ENCODE data around the gene HES3. TPM values are rescaled to one million over a fixed set of nuclear protein-coding genes. Genes with fewer than 3 reads are reported as not detected.

Gene HES3
- total RNA-seq, 1 donor from 2014 or later, result not detected

DNA sequence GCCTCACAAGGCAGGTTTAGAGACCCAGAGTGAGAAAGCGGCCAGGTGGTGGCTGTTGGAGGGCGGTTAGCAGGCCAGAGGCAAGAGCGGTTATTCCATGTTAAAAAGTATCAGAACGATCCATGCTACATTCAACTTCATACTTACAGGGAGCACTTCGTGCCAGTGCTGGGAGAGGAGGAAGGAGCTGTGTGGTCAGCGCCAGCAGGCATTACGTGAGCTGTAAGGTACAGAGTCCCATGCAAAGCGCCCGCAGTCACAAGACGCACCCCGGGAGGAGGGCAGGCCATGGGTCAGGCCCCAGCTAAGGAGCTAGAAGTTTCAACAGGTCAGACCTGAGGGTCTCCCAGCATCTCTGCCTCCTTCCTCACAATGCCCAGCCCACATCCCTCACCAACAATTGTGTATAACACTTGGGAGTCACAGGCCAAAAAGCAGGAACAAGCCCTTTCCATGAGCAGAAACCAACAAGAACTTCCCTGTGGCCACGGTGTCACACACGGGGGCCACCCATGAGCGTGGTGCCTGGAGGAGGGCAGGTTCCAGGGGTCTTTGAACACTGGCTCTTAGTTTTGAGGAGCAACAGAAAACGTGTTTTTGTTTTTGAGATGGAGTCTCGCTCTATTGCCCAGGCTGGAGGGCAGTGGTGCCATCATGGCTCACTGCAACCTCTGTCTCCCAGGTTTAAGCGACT lies 38.7 kb downstream of the HES3 start:
- TF ChIP-seq, protein P1, sequence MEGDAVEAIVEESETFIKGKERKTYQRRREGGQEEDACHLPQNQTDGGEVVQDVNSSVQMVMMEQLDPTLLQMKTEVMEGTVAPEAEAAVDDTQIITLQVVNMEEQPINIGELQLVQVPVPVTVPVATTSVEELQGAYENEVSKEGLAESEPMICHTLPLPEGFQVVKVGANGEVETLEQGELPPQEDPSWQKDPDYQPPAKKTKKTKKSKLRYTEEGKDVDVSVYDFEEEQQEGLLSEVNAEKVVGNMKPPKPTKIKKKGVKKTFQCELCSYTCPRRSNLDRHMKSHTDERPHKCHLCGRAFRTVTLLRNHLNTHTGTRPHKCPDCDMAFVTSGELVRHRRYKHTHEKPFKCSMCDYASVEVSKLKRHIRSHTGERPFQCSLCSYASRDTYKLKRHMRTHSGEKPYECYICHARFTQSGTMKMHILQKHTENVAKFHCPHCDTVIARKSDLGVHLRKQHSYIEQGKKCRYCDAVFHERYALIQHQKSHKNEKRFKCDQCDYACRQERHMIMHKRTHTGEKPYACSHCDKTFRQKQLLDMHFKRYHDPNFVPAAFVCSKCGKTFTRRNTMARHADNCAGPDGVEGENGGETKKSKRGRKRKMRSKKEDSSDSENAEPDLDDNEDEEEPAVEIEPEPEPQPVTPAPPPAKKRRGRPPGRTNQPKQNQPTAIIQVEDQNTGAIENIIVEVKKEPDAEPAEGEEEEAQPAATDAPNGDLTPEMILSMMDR (IDR thresholded peaks at IDR 0.05; ENCODE audit: insufficient read depth, low read length, severe bottlenecking), result no peak
- no peak for FAIRE-seq

DNA sequence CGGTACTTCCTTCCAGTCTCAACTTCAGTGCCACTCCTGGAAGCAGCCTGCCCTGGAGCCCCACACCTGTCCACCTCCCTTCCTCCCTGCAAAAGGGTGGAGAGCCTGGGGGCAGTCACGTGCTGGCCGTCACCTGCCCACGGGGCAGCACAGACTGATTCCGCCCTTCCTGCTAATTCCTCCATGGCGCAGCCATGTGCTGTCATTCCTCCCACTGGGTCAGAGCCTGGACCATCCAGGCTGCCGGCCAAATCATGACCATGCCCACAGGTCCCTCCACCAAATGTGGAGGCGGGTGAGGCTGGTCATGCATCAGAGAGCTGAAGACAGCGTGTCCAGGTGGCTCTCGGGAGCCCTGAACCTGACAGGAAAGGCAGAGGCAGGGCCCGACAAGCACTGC lies 41.4 kb downstream of the HES3 start:
- FAIRE-seq, result no peak

More for the DNA sequence above, 38.7 kb downstream of the HES3 start:
- DNase-seq (ENCODE audit: low read depth), result no peak
- H3K27me3 ChIP-seq (ENCODE audit: control insufficient read depth, insufficient read depth, low read length), result no peaks in the 10 kb centered on the region
- no peak overlapping the region for H3K4me3 ChIP-seq (ENCODE audit: low read depth, low read length)
- peaks cover 22% of the 10 kb centered on the region for H3K36me3 ChIP-seq (ENCODE audit: control insufficient read depth, insufficient read depth, low read length)

DNA sequence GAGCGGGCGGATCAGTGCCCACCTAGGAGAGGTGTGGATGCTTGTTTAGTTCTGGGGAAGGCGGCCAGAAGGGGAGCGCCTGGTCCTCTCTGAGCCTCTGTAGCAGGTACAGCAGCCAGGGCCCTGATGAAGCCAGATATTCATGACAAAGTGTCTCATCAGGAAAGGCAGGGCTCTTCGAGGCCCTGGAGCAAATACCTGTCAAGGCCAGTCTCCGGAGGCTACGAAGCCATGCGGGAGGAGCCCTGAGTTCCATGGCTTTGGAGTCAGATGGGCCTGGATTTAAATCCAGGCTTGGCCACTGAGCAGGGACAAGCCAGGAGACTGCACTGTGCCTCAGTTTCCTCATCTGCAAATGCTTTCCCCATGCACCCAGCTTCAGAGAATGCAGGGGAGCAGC lies 42.3 kb downstream of the HES3 start:
- no peak for DNase-seq (ENCODE audit: low read depth)
- H3K4me3 ChIP-seq (ENCODE audit: low read depth, low read length), result no peak overlapping the region
- H3K36me3 ChIP-seq (ENCODE audit: control insufficient read depth, insufficient read depth, low read length), result peaks cover 16% of the 10 kb centered on the region
- H3K27me3 ChIP-seq (ENCODE audit: control insufficient read depth, insufficient read depth, low read length), result no peaks in the 10 kb centered on the region
- TF ChIP-seq, protein P1 (IDR thresholded peaks at IDR 0.05; ENCODE audit: insufficient read depth, low read length, severe bottlenecking), result no peak
- no peak for FAIRE-seq

More for the DNA sequence above, 41.4 kb downstream of the HES3 start:
- no peak for DNase-seq (ENCODE audit: low read depth)
- Histone ChIP-seq H3K27me3 (ENCODE audit: control insufficient read depth, insufficient read depth, low read length) (no peaks in the 10 kb centered on the region), H3K4me3 (ENCODE audit: low read depth, low read length) (no peak overlapping the region), H3K36me3 (ENCODE audit: control insufficient read depth, insufficient read depth, low read length) (peaks cover 16% of the 10 kb centered on the region)
- TF ChIP-seq, protein P1 (IDR thresholded peaks at IDR 0.05; ENCODE audit: insufficient read depth, low read length, severe bottlenecking), result no peak

DNA sequence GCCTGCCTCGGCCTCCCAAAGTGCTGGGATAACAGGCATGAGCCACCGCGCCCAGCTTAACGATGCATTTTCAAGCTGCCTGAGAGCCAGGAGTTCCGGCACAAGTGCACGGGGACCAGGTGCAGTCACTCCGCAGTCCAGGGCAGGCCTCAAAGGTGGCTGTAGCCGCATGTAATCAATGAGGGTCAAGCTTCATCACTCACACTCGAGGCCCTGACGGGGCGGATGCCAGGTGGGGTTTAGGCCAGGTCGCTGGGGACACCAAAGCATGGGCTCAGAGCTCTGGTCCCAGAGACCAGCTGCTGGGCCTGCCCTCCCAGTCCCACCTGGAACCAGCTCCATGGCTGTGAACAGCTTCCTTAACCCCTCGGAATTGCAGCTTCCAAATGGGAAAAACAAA lies 43.0 kb downstream of the HES3 start:
- Histone ChIP-seq H3K36me3 (ENCODE audit: control insufficient read depth, insufficient read depth, low read length) (peaks cover 16% of the 10 kb centered on the region), H3K27me3 (ENCODE audit: control insufficient read depth, insufficient read depth, low read length) (no peaks in the 10 kb centered on the region), H3K4me3 (ENCODE audit: low read depth, low read length) (no peak overlapping the region)
- DNase-seq (ENCODE audit: low read depth) (no peak), FAIRE-seq (no peak)
- TF ChIP-seq, protein P1 (IDR thresholded peaks at IDR 0.05; ENCODE audit: insufficient read depth, low read length, severe bottlenecking), result no peak

DNA sequence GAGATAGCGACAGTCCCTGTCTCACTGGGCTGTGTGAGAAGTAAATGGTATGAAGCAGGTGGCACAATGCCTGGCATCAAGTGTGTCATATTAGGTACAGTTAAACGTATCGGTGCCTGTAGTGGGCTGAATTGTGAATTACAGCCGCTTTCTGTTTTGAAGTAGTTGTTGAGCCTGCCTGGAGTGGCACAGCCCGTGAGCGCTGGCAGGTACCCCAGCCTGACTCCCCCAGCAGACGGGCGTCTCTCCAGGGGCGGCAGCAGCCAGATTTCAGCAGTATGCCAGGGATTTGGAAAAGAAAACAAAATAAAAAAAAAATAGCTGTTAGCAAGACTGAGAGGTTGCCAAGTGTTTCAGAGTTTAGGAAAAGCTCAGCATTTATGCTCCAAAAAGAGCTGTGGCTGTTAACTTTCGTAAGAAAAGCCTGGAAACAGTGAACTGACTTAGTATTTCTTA lies 43.5 kb downstream of the HES3 start:
- H3K36me3 ChIP-seq (ENCODE audit: control insufficient read depth, insufficient read depth, low read length), result peaks cover 17% of the 10 kb centered on the region
- peak; percentile 72 for FAIRE-seq
- no peak overlapping the region for H3K4me3 ChIP-seq (ENCODE audit: low read depth, low read length)
- TF ChIP-seq, protein P1 (IDR thresholded peaks at IDR 0.05; ENCODE audit: insufficient read depth, low read length, severe bottlenecking), result no peak
- no peaks in the 10 kb centered on the region for H3K27me3 ChIP-seq (ENCODE audit: control insufficient read depth, insufficient read depth, low read length)
- DNase-seq (ENCODE audit: low read depth), result no peak

DNA sequence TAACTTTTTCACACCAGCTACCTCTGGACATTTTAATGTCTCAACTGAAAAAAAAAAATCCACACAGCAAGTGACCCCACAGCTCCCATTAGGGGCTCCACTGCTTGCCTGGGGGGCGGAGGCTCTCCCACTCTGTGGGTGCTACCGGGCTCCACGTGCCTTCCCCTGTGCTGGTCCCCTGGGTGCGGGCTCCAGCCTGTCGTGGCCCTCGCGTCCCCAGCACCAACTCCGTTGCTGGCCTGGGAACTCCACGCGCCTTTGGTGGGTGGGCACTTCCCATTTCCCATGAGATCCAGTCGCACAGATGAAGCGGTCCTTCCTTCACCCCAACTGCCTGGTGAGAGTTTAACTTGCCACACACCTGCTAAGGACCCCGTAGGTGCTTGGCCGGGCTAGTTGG lies 44.0 kb downstream of the HES3 start:
- H3K27me3 ChIP-seq (ENCODE audit: control insufficient read depth, insufficient read depth, low read length), result no peaks in the 10 kb centered on the region
- FAIRE-seq (no peak), DNase-seq (ENCODE audit: low read depth) (no peak)
- TF ChIP-seq, protein P1 (IDR thresholded peaks at IDR 0.05; ENCODE audit: insufficient read depth, low read length, severe bottlenecking), result no peak
- H3K4me3 ChIP-seq (ENCODE audit: low read depth, low read length), result no peak overlapping the region
- H3K36me3 ChIP-seq (ENCODE audit: control insufficient read depth, insufficient read depth, low read length), result peaks cover 17% of the 10 kb centered on the region
